K562 (cell line): ENCODE results near the gene KTN1. TPM values are rescaled to one million over a fixed set of nuclear protein-coding genes. Genes with fewer than 3 reads are reported as not detected.

Experiments used
- ATAC-seq: fragments of 200-7000 bp; cut with Tn5 transposase; 3 replicates; pipeline ENCODE4 v1.9.1; 2020; ENCODE audit warnings: moderate library complexity
- BruUV-seq: library from RNA; stranded (reverse); fragments of 400-500 nt; replicated peaks from 2 replicates; lab custom pipeline; 2021; lab: Mats Ljungman, UMichigan
- CTCF ChIA-PET: fragments of 300-600 bp; formaldehyde crosslinking; extraction: SDS; loops from one replicate; lab custom pipeline; 2021; ENCODE audit warnings: low intra/inter-chr PET ratio; lab: Yijun Ruan, JAX
- POLR2A ChIA-PET: fragments of 300-600, 350-650 bp; sonication (Branson Sonifier 250); formaldehyde crosslinking; extraction: SDS; loops from one replicate; lab custom pipeline; 2021; ENCODE audit warnings: antibody characterized with exemption, inconsistent platforms; lab: Yijun Ruan, JAX
- DNase-seq, 4 experiments: peaks; one replicate each; pipeline versions ENCODE4 v3.0.0 to v3.0.0-alpha.2; 2011 to 2018; ENCODE audit warnings: low spot score in 3 of 4, mixed read lengths in 3 of 4; ENCODE audit errors: extremely low read depth in 1 of 4
- FAIRE-seq: peaks from 2 replicates; lab custom pipeline; 2011; peaks lifted over from hg19 to GRCh38; lab: Jason Lieb, UNC
- H2AFZ ChIP-seq: 2 replicates; pipeline ENCODE4 v1.6.0; 2011; ENCODE audit warnings: low read depth, low read length, control low read depth, inconsistent platforms
- H3K27ac ChIP-seq: fragments of 200-600 bp; 3 replicates; pipeline ENCODE4 v1.8.0; 2011; ENCODE audit warnings: low read depth, mild to moderate bottlenecking, control low read depth, inconsistent platforms, low read length, moderate library complexity, mixed read lengths; ENCODE audit errors: extremely low read depth
- H3K27me3 ChIP-seq, 2 experiments: fragments of 300-600 bp in 1 of 2; 2 replicates in 1 of 2; 3 replicates in 1 of 2; pipeline versions ENCODE4 v1.6.0 to v1.8.0; 2011; ENCODE audit warnings: inconsistent platforms in 2 of 2, low read length in 2 of 2, mild to moderate bottlenecking in 1 of 2, mixed read lengths in 1 of 2, moderate library complexity in 1 of 2; ENCODE audit not compliant: control insufficient read depth in 2 of 2, insufficient read depth in 2 of 2
- H3K36me3 ChIP-seq: fragments of 300-600 bp; 3 replicates; pipeline ENCODE4 v1.8.0; 2011; ENCODE audit warnings: mild to moderate bottlenecking, low read length, inconsistent platforms; ENCODE audit not compliant: control insufficient read depth, insufficient read depth
- H3K4me1 ChIP-seq, 2 experiments: fragments of 200-600 bp in 1 of 2; replicated peaks in 1 of 2; 2 replicates in 1 of 2; 3 replicates in 1 of 2; pipeline versions ENCODE4 v1.5.1 to v1.8.0; 2011; ENCODE audit warnings: inconsistent platforms in 2 of 2, low read length in 2 of 2, mild to moderate bottlenecking in 1 of 2, mixed read lengths in 1 of 2, moderate library complexity in 1 of 2; ENCODE audit not compliant: control insufficient read depth in 2 of 2, insufficient read depth in 2 of 2
- H3K4me2 ChIP-seq: 2 replicates; pipeline ENCODE4 v1.6.1; 2011; ENCODE audit warnings: low read length, control low read depth, inconsistent platforms, mixed read lengths; ENCODE audit not compliant: insufficient read depth
- H3K4me3 ChIP-seq: fragments of 200-600 bp; sonication (generic), shearing (Covaris generic); 2 replicates; pipeline ENCODE4 v1.5.1; 2016; ENCODE audit warnings: control low read depth, inconsistent platforms
- H3K79me2 ChIP-seq: fragments of 200-600 bp; 3 replicates; pipeline ENCODE4 v1.8.0; 2011; ENCODE audit warnings: low read length, inconsistent platforms; ENCODE audit not compliant: control insufficient read depth, insufficient read depth
- H3K9ac ChIP-seq, 2 experiments: 2 replicates each; pipeline versions ENCODE4 v1.6.0 to v1.6.1; 2011; ENCODE audit warnings: low read depth in 2 of 2, low read length in 2 of 2, control low read depth in 1 of 2, inconsistent platforms in 1 of 2, mild to moderate bottlenecking in 1 of 2, mixed read lengths in 1 of 2; ENCODE audit not compliant: insufficient read depth in 1 of 2
- H3K9me1 ChIP-seq: one replicate; pipeline ENCODE4 v1.6.0; 2011; ENCODE audit warnings: inconsistent platforms, mild to moderate bottlenecking, low read length, moderate library complexity; ENCODE audit not compliant: control insufficient read depth, insufficient read depth
- H3K9me3 ChIP-seq: replicated peaks from 2 replicates; pipeline ENCODE4 v1.5.1; 2011; ENCODE audit warnings: low read depth, low read length, inconsistent platforms; ENCODE audit not compliant: control insufficient read depth, insufficient read depth
- H4K20me1 ChIP-seq: replicated peaks from 2 replicates; pipeline ENCODE4 v1.6.1; 2011; ENCODE audit warnings: low read length, inconsistent platforms, mixed read lengths; ENCODE audit not compliant: control insufficient read depth, insufficient read depth
- ARNT ChIP-seq, 2 experiments: fragments of 450-650 bp; IDR thresholded peaks; 2 replicates each; pipeline ENCODE4 v1.6.1; 2016; ENCODE audit warnings: mild to moderate bottlenecking in 1 of 2
- C11orf30 ChIP-seq: fragments of 450-650 bp; IDR thresholded peaks from 2 replicates; pipeline ENCODE4 v1.6.1; 2016; ENCODE audit warnings: low read depth, mild to moderate bottlenecking
- CBX2 ChIP-seq: fragments of 200-600 bp; sonication (generic); IDR thresholded peaks from one replicate; pipeline ENCODE4 v1.6.1; 2012; ENCODE audit warnings: mild to moderate bottlenecking, low read length, inconsistent platforms; ENCODE audit not compliant: insufficient read depth, poor library complexity, severe bottlenecking
- E2F1 ChIP-seq: sonication (generic); formaldehyde crosslinking; IDR thresholded peaks from 2 replicates; pipeline ENCODE4 v1.8.1; 2023; ENCODE audit warnings: mild to moderate bottlenecking, missing genetic modification reagents, moderate library complexity
- ESRRA ChIP-seq: fragments of 450-650 bp; IDR thresholded peaks from 2 replicates; pipeline ENCODE4 v1.6.1; 2014; ENCODE audit warnings: low read depth, mild to moderate bottlenecking, moderate library complexity, borderline replicate concordance
- EZH2 ChIP-seq: IDR thresholded peaks from 2 replicates; pipeline ENCODE4 v1.6.1; 2012; ENCODE audit warnings: low read depth, mild to moderate bottlenecking, inconsistent platforms, low read length, borderline replicate concordance
- MAFG ChIP-seq: fragments of 450-650 bp; conservative IDR thresholded peaks from 2 replicates; pipeline ENCODE4 v1.6.1; 2016; ENCODE audit warnings: missing genetic modification characterization, missing compliant biosample characterization
- MAFK ChIP-seq: IDR thresholded peaks from 2 replicates; pipeline ENCODE4 v1.6.1; 2011; ENCODE audit warnings: low read length, improper control_type of control experiment
- NFATC3 ChIP-seq: fragments of 450-650 bp; IDR thresholded peaks from 2 replicates; pipeline ENCODE4 v1.6.1; 2017; ENCODE audit warnings: mild to moderate bottlenecking
- NFIC ChIP-seq: fragments of 450-650 bp; IDR thresholded peaks from 2 replicates; pipeline ENCODE4 v1.6.1; 2017; ENCODE audit warnings: mild to moderate bottlenecking, inconsistent platforms
- POLR2A ChIP-seq: fragments of 450-650 bp; conservative IDR thresholded peaks from 2 replicates; pipeline ENCODE4 v1.6.1; 2016
- TCF15 ChIP-seq: fragments of 250-450 bp; sonication (Bioruptor Pico); IDR thresholded peaks from 2 replicates; pipeline ENCODE4 v1.8.0; 2022; ENCODE audit warnings: moderate library complexity, mild to moderate bottlenecking, inconsistent platforms
- WHSC1 ChIP-seq: IDR thresholded peaks from one replicate; pipeline ENCODE4 v1.6.1; 2012; ENCODE audit warnings: low read length, control low read depth, inconsistent platforms
- ZNF316 ChIP-seq: fragments of 450-650 bp; IDR thresholded peaks from 2 replicates; pipeline ENCODE4 v1.6.1; 2016
- ZNF583 ChIP-seq: fragments of 250-450 bp; sonication (Bioruptor Pico); IDR thresholded peaks from 2 replicates; pipeline ENCODE4 v1.4.0; 2020
- ZNF639 ChIP-seq, 2 experiments: fragments of 200-800 bp in 1 of 2; sonication (Bioruptor generic) in 1 of 2; sonication (generic) in 1 of 2; formaldehyde crosslinking in 1 of 2; IDR thresholded peaks in 1 of 2; conservative IDR thresholded peaks in 1 of 2; 2 replicates each; pipeline versions ENCODE4 v1.5.0 to v1.6.1; 2016 to 2020; ENCODE audit warnings: missing compliant biosample characterization in 1 of 2, missing genetic modification characterization in 1 of 2, missing genetic modification reagents in 1 of 2
- ZNF766 ChIP-seq: fragments of 200-800 bp; sonication (Bioruptor generic); conservative IDR thresholded peaks from 2 replicates; pipeline ENCODE4 v1.6.1; 2016; ENCODE audit warnings: missing genetic modification characterization, missing compliant biosample characterization
- ZNF785 ChIP-seq: fragments of 250-450 bp; sonication (Bioruptor Pico); IDR thresholded peaks from 2 replicates; pipeline ENCODE4 v1.4.0; 2020; ENCODE audit warnings: mild to moderate bottlenecking
- WGBS: fragments of 100-300 bp; shearing (Covaris generic); methylation state at CpG from one replicate; pipeline ENCODE4 v1.1.6; 2016; ENCODE audit warnings: low coverage, mixed read lengths; ENCODE audit not compliant: insufficient coverage; ENCODE audit errors: missing lambda C conversion rate; 5-methylcytosine and 5-hydroxymethylcytosine counted together
- in situ Hi-C: fragments of 300-500 bp; cut with MboI; formaldehyde crosslinking; loops from 4 replicates; pipeline ENCODE4 v1.15.0; 2018; ENCODE audit warnings: inconsistent platforms, mixed read lengths
- intact Hi-C: fragments of 100-400 bp; cut with micrococcal nuclease; formaldehyde crosslinking; loops from 2 replicates; pipeline ENCODE4 v1.14.2; 2022
- polyA plus RNA-seq, 8 experiments: library from polyadenylated mRNA; depleted of rRNA in 4 of 8; stranded (reverse) in 5 of 8; unstranded in 3 of 8; fragments of >200 nt; fragmentation: Nextera tagmentation in 2 of 8; fragmentation: Illumina TruSeq in 1 of 8; extraction: Ambion mirVana in 2 of 8; extraction: Trizol in 1 of 8; gene quantifications; 2 replicates each; pipeline versions ENCODE4 v1.2.1 to v1.2.3, GENCODE V29; 2011 to 2014; ENCODE audit warnings: inconsistent platforms in 1 of 8, missing spikeins in 1 of 8
- total RNA-seq, 7 experiments: library from RNA; depleted of rRNA in 6 of 7; stranded (reverse); fragments of >200 nt in 6 of 7; fragmentation: Illumina TruSeq in 2 of 7; extraction: Trizol in 2 of 7; gene quantifications; 2 replicates each; pipeline versions ENCODE4 v1.2.1 to v1.2.3, GENCODE V29; 2011 to 2021; ENCODE audit warnings: low replicate concordance in 1 of 7

Gene KTN1
- total and polyA plus RNA-seq, 9 of the 15 experiments (the other 6 are each of a cell fraction or from before 2014, with no cell fraction given): 34.8 to 120 (median 63.6) TPM

- TF ChIP-seq ZNF785 (CRISPR knock-in tag): no peak
These were observed 8.7 kb upstream of the KTN1 start (continued) for GRCh38 chr14:55571125-55571889.

GRCh38 chr14:55572578-55572977 lies 7.4 kb upstream of the KTN1 start:
- peak; percentile 61 for ATAC-seq
- H3K4me2 ChIP-seq: no peak overlapping the region
- no peak for TF ChIP-seq ZNF583
- TF ChIP-seq ZNF316: peak; percentile 72
- TF ChIP-seq EZH2: no peak
- TF ChIP-seq TCF15 (CRISPR knock-in tag): no peak
- peak; percentile 48; the same call in 1 of the 2 replicates for TF ChIP-seq C11orf30
- TF ChIP-seq E2F1 (CRISPR knock-in tag): no peak
- TF ChIP-seq MAFK: no peak
- TF ChIP-seq POLR2A: no peak
- no peak for TF ChIP-seq WHSC1
- no peak for TF ChIP-seq ZNF766 (CRISPR knock-in tag)
- no peak for TF ChIP-seq ARNT (IDR thresholded peaks at IDR 0.05)
- peak; percentile 46; the same call in 1 of the 2 replicates for TF ChIP-seq MAFG (tag)
- no peak for TF ChIP-seq CBX2
- no peak for TF ChIP-seq ESRRA
- TF ChIP-seq NFIC: peak; percentile 76
- TF ChIP-seq ZNF639 (CRISPR knock-in tag; conservative IDR thresholded peaks at IDR 0.05 in 1 of 2, IDR thresholded peaks at IDR 0.05 in 1 of 2): no peak
- TF ChIP-seq NFATC3: no peak
- POLR2A ChIA-PET: no interaction called here
- CTCF ChIA-PET: no interaction called here
- no TSS peak for BruUV-seq
- H3K4me1 ChIP-seq: peaks cover 3% of the 10 kb centered on the region in 2 experiments; a peak in 1 of 5 replicates
- peak in 2 of 4 experiments; percentile 24 to 41 for DNase-seq
- H3K79me2 ChIP-seq: no peaks in the 10 kb centered on the region
- peaks cover 4% of the 10 kb centered on the region; the same call in 1 of the 3 replicates for H3K36me3 ChIP-seq
- in situ Hi-C loops: no loop called here
- no peak overlapping the region for H3K27ac ChIP-seq
- FAIRE-seq: peak; percentile 26
- no peaks in the 10 kb centered on the region for H3K9me1 ChIP-seq
- no peak overlapping the region for H3K4me3 ChIP-seq
- no peaks in the 10 kb centered on the region for H3K27me3 ChIP-seq
- no peaks in the 10 kb centered on the region for H3K9me3 ChIP-seq
- H2AFZ ChIP-seq: no peak overlapping the region
- intact Hi-C loops: no loop called here
- no peaks in the 10 kb centered on the region for H4K20me1 ChIP-seq
- H3K9ac ChIP-seq: no peak overlapping the region
- WGBS: 28% methylated on average over 4 of the region's 4 CpGs
